Measurements from ENCODE around the gene RUNX2. TPM values are rescaled to one million over a fixed set of nuclear protein-coding genes. Genes with fewer than 3 reads are reported as not detected.

Gene RUNX2
- polyA plus RNA-seq, 1 donor from 2014 or later, result not detected

DNA sequence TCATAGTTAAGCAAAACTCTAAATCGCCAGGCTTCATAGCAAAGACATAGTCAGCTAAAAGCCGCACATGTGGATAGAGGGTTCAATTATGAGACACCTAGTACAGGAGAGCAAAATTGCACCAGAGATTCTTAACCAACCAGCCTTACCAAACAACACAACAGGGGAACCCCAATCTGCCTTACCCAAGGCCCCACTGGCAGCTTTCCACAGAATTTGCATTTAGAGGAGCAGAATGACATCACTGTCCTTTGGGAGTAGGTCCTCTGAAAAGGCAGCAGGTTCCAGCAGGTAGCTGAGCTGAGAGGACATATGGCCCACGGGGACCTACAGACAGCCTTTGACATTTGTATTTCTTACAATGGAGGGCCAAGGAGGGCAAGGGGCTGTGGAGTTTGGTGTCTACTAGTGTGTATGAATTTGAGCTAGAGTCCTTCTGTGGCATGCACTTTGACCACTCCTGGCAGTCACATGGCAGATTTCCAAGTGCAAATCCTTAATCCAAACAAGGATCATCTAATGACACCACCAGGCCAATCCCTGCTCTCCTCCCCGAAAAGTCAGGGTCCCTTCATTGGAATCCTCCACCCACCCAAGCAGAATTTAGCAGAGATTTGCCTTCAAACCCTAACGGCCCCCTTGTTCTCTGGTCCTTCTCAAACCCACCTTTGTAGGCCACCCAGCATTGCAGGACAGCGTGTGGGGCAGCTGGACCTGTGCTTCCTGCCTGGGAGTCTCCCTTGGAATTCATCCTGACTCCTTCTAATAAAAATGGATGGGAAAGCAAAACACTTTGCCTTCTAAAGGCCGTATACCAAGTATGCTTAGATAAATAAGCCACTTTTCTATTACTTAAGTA lies 220.8 kb downstream of the RUNX2 start:
- TF ChIP-seq TAF1 (IDR thresholded peaks at IDR 0.05; ENCODE audit: low read depth), result no peak
- TF ChIP-seq SMC3 (conservative IDR thresholded peaks at IDR 0.05; ENCODE audit: poor library complexity), result no peak
- no peaks in the 10 kb centered on the region for H3K9me3 ChIP-seq (ENCODE audit: low read length)
- H3K79me2 ChIP-seq (replicated peaks; ENCODE audit: insufficient read depth, low read length), result no peaks in the 10 kb centered on the region
- H3K9ac ChIP-seq (ENCODE audit: low read length), result no peak overlapping the region
- H3K27ac ChIP-seq (ENCODE audit: low read length), result no peak overlapping the region
- no peaks in the 10 kb centered on the region for H3F3A ChIP-seq (ENCODE audit: insufficient read depth, low read length, poor library complexity, severe bottlenecking)
- H3K9me2 ChIP-seq (ENCODE audit: insufficient read depth, low read length), result no peaks in the 10 kb centered on the region
- no peaks in the 10 kb centered on the region for H4K20me1 ChIP-seq (ENCODE audit: insufficient read depth)
- H3K27me3 ChIP-seq (ENCODE audit: insufficient read depth, low read depth, low read length), result no peaks in the 10 kb centered on the region
- no peak overlapping the region for H3K4me2 ChIP-seq (ENCODE audit: low read length)
- H3K36me3 ChIP-seq (ENCODE audit: insufficient read depth, low read length), result no peaks in the 10 kb centered on the region
- no peak overlapping the region for H3K4me3 ChIP-seq (ENCODE audit: low read length)
- H2AFZ ChIP-seq (ENCODE audit: low read depth, low read length), result no peak overlapping the region

DNA sequence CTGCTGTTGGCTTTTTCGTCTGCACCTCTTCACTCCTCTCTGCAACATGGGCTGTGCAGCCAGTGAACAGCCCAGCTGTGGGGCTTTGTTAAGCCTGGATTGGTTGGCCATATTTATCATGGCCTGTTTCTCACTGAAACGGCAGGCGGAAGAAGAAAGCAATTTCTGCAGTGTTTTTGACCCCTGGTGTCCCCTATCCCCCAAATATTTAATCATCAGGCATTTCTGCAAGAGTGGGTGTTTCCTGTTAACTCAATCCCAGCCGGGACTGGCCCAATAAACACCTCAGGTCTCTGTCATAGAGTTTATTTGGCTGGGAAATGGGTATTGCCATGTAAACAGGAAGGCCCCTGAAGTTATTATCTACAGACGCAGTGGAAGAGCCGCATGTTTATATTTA lies 224.4 kb downstream of the RUNX2 start:
- Histone ChIP-seq H3K9me3 (ENCODE audit: low read length) (no peaks in the 10 kb centered on the region), H3K27me3 (ENCODE audit: insufficient read depth, low read depth, low read length) (no peaks in the 10 kb centered on the region), H3K36me3 (ENCODE audit: insufficient read depth, low read length) (no peaks in the 10 kb centered on the region), H3K27ac (ENCODE audit: low read length) (no peak overlapping the region), H2AFZ (ENCODE audit: low read depth, low read length) (no peak overlapping the region), H3K79me2 (replicated peaks; ENCODE audit: insufficient read depth, low read length) (no peaks in the 10 kb centered on the region), H3K4me2 (ENCODE audit: low read length) (no peak overlapping the region), H3K9ac (ENCODE audit: low read length) (no peak overlapping the region), H3K9me2 (ENCODE audit: insufficient read depth, low read length) (no peaks in the 10 kb centered on the region), H3K4me3 (ENCODE audit: low read length) (no peak overlapping the region), H4K20me1 (ENCODE audit: insufficient read depth) (no peaks in the 10 kb centered on the region), H3F3A (ENCODE audit: insufficient read depth, low read length, poor library complexity, severe bottlenecking) (no peaks in the 10 kb centered on the region)
- TF ChIP-seq EP300 (conservative IDR thresholded peaks at IDR 0.05; ENCODE audit: poor library complexity, severe bottlenecking) (no peak), SMC3 (conservative IDR thresholded peaks at IDR 0.05; ENCODE audit: poor library complexity) (no peak), RAD21 (conservative IDR thresholded peaks at IDR 0.05) (no peak), POLR2AphosphoS5 (IDR thresholded peaks at IDR 0.05) (no peak), EZH2 (IDR thresholded peaks at IDR 0.05; ENCODE audit: borderline replicate concordance, insufficient read depth, low read length, poor library complexity, severe bottlenecking) (no peak), TAF1 (IDR thresholded peaks at IDR 0.05; ENCODE audit: low read depth) (no peak)
- TF ChIP-seq, protein P1, sequence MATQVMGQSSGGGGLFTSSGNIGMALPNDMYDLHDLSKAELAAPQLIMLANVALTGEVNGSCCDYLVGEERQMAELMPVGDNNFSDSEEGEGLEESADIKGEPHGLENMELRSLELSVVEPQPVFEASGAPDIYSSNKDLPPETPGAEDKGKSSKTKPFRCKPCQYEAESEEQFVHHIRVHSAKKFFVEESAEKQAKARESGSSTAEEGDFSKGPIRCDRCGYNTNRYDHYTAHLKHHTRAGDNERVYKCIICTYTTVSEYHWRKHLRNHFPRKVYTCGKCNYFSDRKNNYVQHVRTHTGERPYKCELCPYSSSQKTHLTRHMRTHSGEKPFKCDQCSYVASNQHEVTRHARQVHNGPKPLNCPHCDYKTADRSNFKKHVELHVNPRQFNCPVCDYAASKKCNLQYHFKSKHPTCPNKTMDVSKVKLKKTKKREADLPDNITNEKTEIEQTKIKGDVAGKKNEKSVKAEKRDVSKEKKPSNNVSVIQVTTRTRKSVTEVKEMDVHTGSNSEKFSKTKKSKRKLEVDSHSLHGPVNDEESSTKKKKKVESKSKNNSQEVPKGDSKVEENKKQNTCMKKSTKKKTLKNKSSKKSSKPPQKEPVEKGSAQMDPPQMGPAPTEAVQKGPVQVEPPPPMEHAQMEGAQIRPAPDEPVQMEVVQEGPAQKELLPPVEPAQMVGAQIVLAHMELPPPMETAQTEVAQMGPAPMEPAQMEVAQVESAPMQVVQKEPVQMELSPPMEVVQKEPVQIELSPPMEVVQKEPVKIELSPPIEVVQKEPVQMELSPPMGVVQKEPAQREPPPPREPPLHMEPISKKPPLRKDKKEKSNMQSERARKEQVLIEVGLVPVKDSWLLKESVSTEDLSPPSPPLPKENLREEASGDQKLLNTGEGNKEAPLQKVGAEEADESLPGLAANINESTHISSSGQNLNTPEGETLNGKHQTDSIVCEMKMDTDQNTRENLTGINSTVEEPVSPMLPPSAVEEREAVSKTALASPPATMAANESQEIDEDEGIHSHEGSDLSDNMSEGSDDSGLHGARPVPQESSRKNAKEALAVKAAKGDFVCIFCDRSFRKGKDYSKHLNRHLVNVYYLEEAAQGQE (IDR thresholded peaks at IDR 0.05; ENCODE audit: borderline replicate concordance), result no peak

DNA sequence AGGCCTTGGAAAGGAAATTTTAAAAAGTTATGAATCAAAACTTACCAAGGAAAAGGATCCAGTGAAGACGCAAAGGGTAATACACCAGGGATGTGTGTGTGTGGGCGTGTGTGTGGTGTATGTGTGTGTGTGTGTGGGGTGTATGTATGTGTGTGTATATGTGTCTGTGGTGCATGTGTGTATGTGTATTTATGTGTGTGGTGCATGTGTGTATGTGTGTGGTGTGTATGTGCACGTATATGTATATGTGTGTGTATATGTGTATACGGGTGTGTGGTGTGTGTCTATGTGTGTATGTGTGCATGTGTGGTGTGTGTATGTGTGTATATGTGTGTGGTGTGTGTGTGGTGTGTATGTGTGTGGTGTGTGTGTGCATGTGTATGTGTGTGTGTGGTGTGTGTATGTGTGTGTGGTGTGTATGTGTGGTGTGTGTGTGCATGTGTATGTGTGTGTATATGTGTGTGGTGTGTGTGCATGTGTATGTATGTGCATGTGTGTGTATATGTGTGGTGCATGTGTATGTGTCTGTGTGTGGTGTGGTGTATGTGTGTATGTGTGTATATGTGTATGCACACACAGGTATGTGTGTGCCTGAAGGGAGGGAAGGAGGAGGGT lies 225.7 kb downstream of the RUNX2 start:
- Histone ChIP-seq H3K27me3 (ENCODE audit: insufficient read depth, low read depth, low read length) (no peaks in the 10 kb centered on the region), H3K36me3 (ENCODE audit: insufficient read depth, low read length) (no peaks in the 10 kb centered on the region), H3K79me2 (replicated peaks; ENCODE audit: insufficient read depth, low read length) (no peaks in the 10 kb centered on the region), H3F3A (ENCODE audit: insufficient read depth, low read length, poor library complexity, severe bottlenecking) (no peaks in the 10 kb centered on the region), H4K20me1 (ENCODE audit: insufficient read depth) (no peaks in the 10 kb centered on the region), H3K9ac (ENCODE audit: low read length) (no peak overlapping the region), H3K9me3 (ENCODE audit: low read length) (no peaks in the 10 kb centered on the region), H3K4me3 (ENCODE audit: low read length) (no peak overlapping the region), H2AFZ (ENCODE audit: low read depth, low read length) (no peak overlapping the region), H3K4me2 (ENCODE audit: low read length) (no peak overlapping the region), H3K9me2 (ENCODE audit: insufficient read depth, low read length) (no peaks in the 10 kb centered on the region), H3K27ac (ENCODE audit: low read length) (no peak overlapping the region)
- TF ChIP-seq, protein P2, sequence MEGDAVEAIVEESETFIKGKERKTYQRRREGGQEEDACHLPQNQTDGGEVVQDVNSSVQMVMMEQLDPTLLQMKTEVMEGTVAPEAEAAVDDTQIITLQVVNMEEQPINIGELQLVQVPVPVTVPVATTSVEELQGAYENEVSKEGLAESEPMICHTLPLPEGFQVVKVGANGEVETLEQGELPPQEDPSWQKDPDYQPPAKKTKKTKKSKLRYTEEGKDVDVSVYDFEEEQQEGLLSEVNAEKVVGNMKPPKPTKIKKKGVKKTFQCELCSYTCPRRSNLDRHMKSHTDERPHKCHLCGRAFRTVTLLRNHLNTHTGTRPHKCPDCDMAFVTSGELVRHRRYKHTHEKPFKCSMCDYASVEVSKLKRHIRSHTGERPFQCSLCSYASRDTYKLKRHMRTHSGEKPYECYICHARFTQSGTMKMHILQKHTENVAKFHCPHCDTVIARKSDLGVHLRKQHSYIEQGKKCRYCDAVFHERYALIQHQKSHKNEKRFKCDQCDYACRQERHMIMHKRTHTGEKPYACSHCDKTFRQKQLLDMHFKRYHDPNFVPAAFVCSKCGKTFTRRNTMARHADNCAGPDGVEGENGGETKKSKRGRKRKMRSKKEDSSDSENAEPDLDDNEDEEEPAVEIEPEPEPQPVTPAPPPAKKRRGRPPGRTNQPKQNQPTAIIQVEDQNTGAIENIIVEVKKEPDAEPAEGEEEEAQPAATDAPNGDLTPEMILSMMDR (IDR thresholded peaks at IDR 0.05; ENCODE audit: poor library complexity, severe bottlenecking), result no peak
- no peak for TF ChIP-seq RAD21 (conservative IDR thresholded peaks at IDR 0.05)
- TF ChIP-seq EZH2 (IDR thresholded peaks at IDR 0.05; ENCODE audit: borderline replicate concordance, insufficient read depth, low read length, poor library complexity, severe bottlenecking), result no peak
- no peak for TF ChIP-seq TAF1 (IDR thresholded peaks at IDR 0.05; ENCODE audit: low read depth)
- TF ChIP-seq MXI1 (conservative IDR thresholded peaks at IDR 0.05; ENCODE audit: poor library complexity, severe bottlenecking), result no peak
